UCSD-AML1 (cell line): ENCODE measurements around the gene SLC26A11.
"Not testable (repeated sequence)": the region's sequence is repeated elsewhere in the genome, so short reads cannot be mapped to it uniquely, and the experiment has no call there.

Source experiments
- DNase-seq: peaks from one replicate; lab custom pipeline; 2025; ENCODE audit not compliant: unreplicated experiment; lab: John Stamatoyannopoulos, UW

SLC26A11 gene

GRCh38 chr17:80299350-80300100, 79.3 kb downstream of the SLC26A11 start:
- DNase-seq, result not testable (repeated sequence)

GRCh38 chr17:80300756-80301155, 80.5 kb downstream of the SLC26A11 start:
- DNase-seq, result not testable (repeated sequence)
